ENCODE measurements around the gene CRHR1.

CRHR1 gene

GRCh38 chr17:45775148-45775547 is 9.0 kb upstream of the CRHR1 start:
- H3K27me3 ChIP-seq (ENCODE audit: insufficient read depth, poor library complexity, severe bottlenecking), result peaks cover 4% of the 10 kb centered on the region
- no peak overlapping the region for H3K27ac ChIP-seq (replicated peaks)
- no peak for DNase-seq (ENCODE audit: low read depth in 1 of 2, low spot score in 1 of 2)
- no peak overlapping the region for H3K4me3 ChIP-seq (replicated peaks; ENCODE audit: insufficient read depth, low read length)
- no peak for TF ChIP-seq GABPA (IDR thresholded peaks at IDR 0.05; ENCODE audit: low read depth)
- no peak for TF ChIP-seq SPI1 (IDR thresholded peaks at IDR 0.05; ENCODE audit: borderline replicate concordance, low read depth)
- TF ChIP-seq REST (IDR thresholded peaks at IDR 0.05; ENCODE audit: insufficient replicate concordance, low read depth), result no peak
- no peak for TF ChIP-seq POLR2AphosphoS5 (IDR thresholded peaks at IDR 0.05; ENCODE audit: low read depth)
- TF ChIP-seq CTCF (IDR thresholded peaks at IDR 0.05; ENCODE audit: insufficient read depth, low read length), result no peak

GRCh38 chr17:45775576-45776011 is 8.5 kb upstream of the CRHR1 start:
- no peak overlapping the region for H3K4me3 ChIP-seq (replicated peaks; ENCODE audit: insufficient read depth, low read length)
- H3K27ac ChIP-seq (replicated peaks), result no peak overlapping the region
- peaks cover 7% of the 10 kb centered on the region for H3K27me3 ChIP-seq (ENCODE audit: insufficient read depth, poor library complexity, severe bottlenecking)
- no peak for DNase-seq (ENCODE audit: low read depth in 1 of 2, low spot score in 1 of 2)
- no peak for TF ChIP-seq SPI1 (IDR thresholded peaks at IDR 0.05; ENCODE audit: borderline replicate concordance, low read depth)
- TF ChIP-seq GABPA (IDR thresholded peaks at IDR 0.05; ENCODE audit: low read depth), result no peak
- TF ChIP-seq POLR2AphosphoS5 (IDR thresholded peaks at IDR 0.05; ENCODE audit: low read depth), result no peak
- TF ChIP-seq REST (IDR thresholded peaks at IDR 0.05; ENCODE audit: insufficient replicate concordance, low read depth), result no peak
- no peak for TF ChIP-seq CTCF (IDR thresholded peaks at IDR 0.05; ENCODE audit: insufficient read depth, low read length)

GRCh38 chr17:45776896-45777295 is 7.2 kb upstream of the CRHR1 start:
- TF ChIP-seq REST (IDR thresholded peaks at IDR 0.05; ENCODE audit: insufficient replicate concordance, low read depth), result no peak
- no peak for TF ChIP-seq GABPA (IDR thresholded peaks at IDR 0.05; ENCODE audit: low read depth)
- TF ChIP-seq POLR2AphosphoS5 (IDR thresholded peaks at IDR 0.05; ENCODE audit: low read depth), result no peak
- TF ChIP-seq CTCF (IDR thresholded peaks at IDR 0.05; ENCODE audit: insufficient read depth, low read length), result no peak
- Histone ChIP-seq H3K27ac (replicated peaks) (no peak overlapping the region), H3K4me3 (replicated peaks; ENCODE audit: insufficient read depth, low read length) (no peak overlapping the region), H3K27me3 (ENCODE audit: insufficient read depth, poor library complexity, severe bottlenecking) (peaks cover 13% of the 10 kb centered on the region)
- DNase-seq (ENCODE audit: low read depth in 1 of 2, low spot score in 1 of 2), result no peak

All from HL-60 (cell line).